WERI-Rb-1 (cell line): ENCODE data around the gene CTIF.

ENCODE experiments used
- DNase-seq: peaks from one replicate; pipeline ENCODE4 v3.0.0-alpha.2; 2020
- H3K27ac ChIP-seq: fragments of 250-450 bp; sonication (Bioruptor Pico); 2 replicates; pipeline ENCODE4 v1.5.1; 2020; ENCODE audit warnings: mild to moderate bottlenecking, moderate library complexity
- H3K27me3 ChIP-seq: fragments of 250-450 bp; sonication (Bioruptor Pico); 2 replicates; pipeline ENCODE4 v1.5.1; 2021; ENCODE audit warnings: mild to moderate bottlenecking, low read depth, moderate library complexity; ENCODE audit not compliant: insufficient read depth, severe bottlenecking
- H3K36me3 ChIP-seq: fragments of 250-450 bp; sonication (Bioruptor Pico); 2 replicates; pipeline ENCODE4 v1.5.1; 2020; ENCODE audit warnings: mild to moderate bottlenecking, moderate library complexity
- H3K4me3 ChIP-seq: 2 replicates; pipeline ENCODE4 v1.5.1; 2011; ENCODE audit warnings: low read depth, mild to moderate bottlenecking, control low read depth, low read length
- H3K9me3 ChIP-seq: fragments of 250-450 bp; sonication (Bioruptor Pico); 2 replicates; pipeline ENCODE4 v1.5.1; 2021; ENCODE audit warnings: mild to moderate bottlenecking, moderate library complexity; ENCODE audit not compliant: severe bottlenecking
- TF ChIP-seq, protein P1 (sequence below): IDR thresholded peaks from 2 replicates; pipeline ENCODE4 v1.5.1; 2011; ENCODE audit warnings: low read depth, mild to moderate bottlenecking, control low read depth, inconsistent platforms, low read length

The CTIF gene

DNA sequence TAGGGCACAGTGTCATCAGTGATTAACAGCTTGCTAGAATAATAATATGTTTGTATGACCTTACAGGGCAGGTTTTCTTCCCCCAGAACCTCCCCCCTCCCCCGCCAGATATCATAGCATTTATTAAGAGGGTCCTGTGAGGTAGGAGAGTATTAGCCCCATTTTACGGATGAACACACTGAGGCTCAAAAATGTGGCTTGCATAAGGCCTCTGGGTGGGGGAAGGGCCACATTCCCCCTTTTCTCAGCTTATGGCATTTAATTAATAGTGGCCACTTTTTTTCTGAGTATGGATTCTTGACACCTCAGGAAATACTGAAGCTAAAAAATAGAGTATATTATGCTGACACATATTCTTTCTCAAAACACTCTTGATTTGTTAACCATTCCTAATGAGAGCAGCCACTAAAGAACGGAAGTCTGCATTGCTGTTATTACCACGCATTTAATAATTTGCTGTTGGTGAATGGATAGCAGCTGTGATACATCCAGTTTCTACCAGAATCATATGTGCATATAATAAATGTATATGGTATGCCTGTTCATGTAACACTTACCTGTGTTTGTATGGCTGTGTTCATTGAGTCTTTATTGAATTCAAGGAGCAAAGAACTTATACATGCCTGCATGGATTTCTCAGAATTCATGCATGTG is 3.0 kb downstream of the CTIF start:
- peak overlapping the region; percentile 87 for H3K27ac ChIP-seq
- H3K9me3 ChIP-seq, result no peaks in the 10 kb centered on the region
- no peaks in the 10 kb centered on the region; the same call in none of the 2 replicates for H3K36me3 ChIP-seq
- TF ChIP-seq, protein P1, sequence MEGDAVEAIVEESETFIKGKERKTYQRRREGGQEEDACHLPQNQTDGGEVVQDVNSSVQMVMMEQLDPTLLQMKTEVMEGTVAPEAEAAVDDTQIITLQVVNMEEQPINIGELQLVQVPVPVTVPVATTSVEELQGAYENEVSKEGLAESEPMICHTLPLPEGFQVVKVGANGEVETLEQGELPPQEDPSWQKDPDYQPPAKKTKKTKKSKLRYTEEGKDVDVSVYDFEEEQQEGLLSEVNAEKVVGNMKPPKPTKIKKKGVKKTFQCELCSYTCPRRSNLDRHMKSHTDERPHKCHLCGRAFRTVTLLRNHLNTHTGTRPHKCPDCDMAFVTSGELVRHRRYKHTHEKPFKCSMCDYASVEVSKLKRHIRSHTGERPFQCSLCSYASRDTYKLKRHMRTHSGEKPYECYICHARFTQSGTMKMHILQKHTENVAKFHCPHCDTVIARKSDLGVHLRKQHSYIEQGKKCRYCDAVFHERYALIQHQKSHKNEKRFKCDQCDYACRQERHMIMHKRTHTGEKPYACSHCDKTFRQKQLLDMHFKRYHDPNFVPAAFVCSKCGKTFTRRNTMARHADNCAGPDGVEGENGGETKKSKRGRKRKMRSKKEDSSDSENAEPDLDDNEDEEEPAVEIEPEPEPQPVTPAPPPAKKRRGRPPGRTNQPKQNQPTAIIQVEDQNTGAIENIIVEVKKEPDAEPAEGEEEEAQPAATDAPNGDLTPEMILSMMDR, result no peak
- DNase-seq, result no peak
- H3K4me3 ChIP-seq, result peak overlapping the region; percentile 89
- H3K27me3 ChIP-seq, result no peaks in the 10 kb centered on the region

DNA sequence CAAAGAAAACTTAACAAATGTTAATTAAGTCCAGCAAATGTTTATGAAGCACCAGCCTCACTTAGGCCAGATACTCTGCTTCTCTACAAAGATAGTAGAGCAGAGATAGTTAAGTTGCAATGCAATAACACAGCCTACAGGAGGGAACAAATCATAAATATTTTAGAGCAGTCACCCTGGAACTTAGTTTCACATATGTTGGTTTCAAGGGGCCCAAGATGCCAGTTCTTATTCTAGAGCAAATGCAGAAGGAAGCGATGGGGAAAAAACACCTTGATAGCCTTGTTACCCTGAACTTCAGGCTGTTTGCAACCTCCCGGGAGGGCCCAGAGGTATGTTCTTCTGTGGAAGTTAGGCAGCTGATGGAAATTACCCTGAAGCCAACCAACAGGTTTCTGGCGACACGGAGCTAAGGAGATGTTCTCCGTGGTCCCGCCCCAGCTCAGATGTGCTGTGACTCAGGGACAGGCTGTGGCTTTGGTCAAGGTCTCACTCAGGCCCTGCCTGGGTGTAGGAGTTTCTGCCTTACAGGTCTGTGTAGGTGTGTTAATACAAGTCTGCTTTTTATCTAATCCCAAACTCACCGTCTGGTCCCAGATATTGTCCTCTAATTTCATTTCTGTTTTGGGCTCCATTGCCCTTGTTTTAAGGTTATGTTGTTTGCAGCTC is 3.8 kb downstream of the CTIF start:
- Histone ChIP-seq H3K27me3 (no peaks in the 10 kb centered on the region), H3K36me3 (no peaks in the 10 kb centered on the region; the same call in none of the 2 replicates), H3K27ac (no peak overlapping the region), H3K9me3 (no peaks in the 10 kb centered on the region), H3K4me3 (no peak overlapping the region)
- TF ChIP-seq, protein P1, result no peak
- no peak for DNase-seq

DNA sequence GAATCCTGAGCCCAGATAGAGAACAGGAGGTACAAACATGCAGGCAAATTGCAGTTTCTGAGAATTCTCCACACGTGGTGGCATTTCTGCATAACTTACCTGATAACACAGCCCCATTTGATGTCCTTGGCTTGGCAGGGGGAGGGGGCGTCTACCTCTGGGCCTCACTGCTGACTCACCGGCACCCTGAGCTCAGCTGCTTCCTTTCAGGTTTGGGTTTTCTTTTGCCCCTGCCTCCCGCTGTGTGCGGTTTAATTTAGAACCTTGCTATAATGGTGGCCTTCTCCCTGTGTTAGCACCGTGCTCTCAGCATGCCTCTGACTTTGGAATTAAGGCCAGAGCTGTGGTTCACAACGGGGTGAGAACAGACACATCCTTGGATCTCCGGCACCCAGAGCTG is 4.4 kb downstream of the CTIF start:
- no peak overlapping the region for H3K27ac ChIP-seq
- no peak for DNase-seq
- no peaks in the 10 kb centered on the region for H3K9me3 ChIP-seq
- TF ChIP-seq, protein P1, result no peak
- H3K36me3 ChIP-seq, result peaks cover under 1% of the 10 kb centered on the region
- no peak overlapping the region for H3K4me3 ChIP-seq
- no peaks in the 10 kb centered on the region for H3K27me3 ChIP-seq

DNA sequence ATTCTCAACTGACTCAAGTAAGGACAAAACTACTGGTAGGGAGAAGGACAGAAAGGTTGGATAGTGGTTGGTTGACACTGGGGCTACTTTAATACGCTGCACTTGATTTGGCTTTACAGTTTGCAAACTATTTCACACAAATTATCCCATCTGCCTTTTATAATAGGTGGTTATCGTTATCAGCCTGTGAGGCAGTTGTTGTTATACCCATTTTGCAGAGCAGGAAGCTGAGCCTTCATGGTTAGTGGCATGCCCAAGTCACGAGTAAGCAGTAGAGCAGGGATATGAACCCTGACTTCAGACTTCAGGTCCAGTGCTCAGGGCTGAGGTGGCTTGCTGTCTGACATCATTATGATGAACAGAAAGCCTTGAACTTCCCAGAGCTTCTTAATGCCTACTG is 5.3 kb downstream of the CTIF start:
- no peaks in the 10 kb centered on the region for H3K9me3 ChIP-seq
- TF ChIP-seq, protein P1, result no peak
- H3K27me3 ChIP-seq, result no peaks in the 10 kb centered on the region
- DNase-seq, result no peak
- no peak overlapping the region for H3K4me3 ChIP-seq
- H3K27ac ChIP-seq, result no peak overlapping the region
- peaks cover 6% of the 10 kb centered on the region for H3K36me3 ChIP-seq

DNA sequence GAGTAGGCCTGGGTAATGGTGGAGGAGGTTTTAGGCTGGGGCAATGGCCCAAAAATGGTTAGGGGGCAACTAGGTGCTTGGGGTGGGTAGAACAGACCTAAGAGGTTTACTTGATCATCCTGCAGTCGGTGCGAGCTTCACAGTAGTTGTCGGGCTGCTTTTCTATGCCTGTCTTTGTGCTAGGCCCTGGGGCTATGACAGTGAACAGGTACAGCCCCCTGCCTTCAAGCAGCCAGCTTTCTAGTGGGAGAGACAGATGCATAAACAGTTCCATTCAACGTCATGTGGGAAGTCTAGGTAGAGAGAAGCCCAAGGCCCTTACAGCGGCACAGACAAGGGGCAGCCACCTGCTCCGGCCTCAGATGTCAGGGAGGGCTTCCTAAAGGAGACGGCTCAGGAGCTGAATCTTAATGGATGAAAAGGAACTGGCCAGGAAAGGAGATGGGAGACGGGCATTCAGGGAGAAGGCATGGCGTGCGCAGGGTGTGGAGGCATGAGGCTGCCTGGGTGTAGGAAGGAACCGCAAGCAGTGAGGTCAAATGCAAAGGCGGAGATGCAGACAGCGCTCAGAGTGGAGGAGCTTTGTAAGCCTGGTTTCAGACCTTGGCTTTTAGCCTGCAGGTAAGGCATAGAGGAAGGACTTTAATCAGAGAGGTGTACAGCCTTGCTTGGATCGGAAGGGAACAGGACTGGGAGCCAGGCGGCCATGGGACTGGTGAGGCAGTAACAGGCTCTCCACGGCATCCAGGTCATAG is 6.0 kb downstream of the CTIF start:
- H3K27me3 ChIP-seq, result no peaks in the 10 kb centered on the region
- H3K36me3 ChIP-seq, result peaks cover 6% of the 10 kb centered on the region
- no peak overlapping the region for H3K4me3 ChIP-seq
- TF ChIP-seq, protein P1, result no peak
- no peak for DNase-seq
- no peaks in the 10 kb centered on the region for H3K9me3 ChIP-seq
- H3K27ac ChIP-seq, result peak overlapping the region; percentile 1
